NCI-H1436 treated with DMSO at 0.1 percent for 48 hours (cell line): ENCODE results near the gene ELK3.
"Not testable (repeated sequence)": the region's sequence is repeated elsewhere in the genome, so short reads cannot be mapped to it uniquely, and the experiment has no call there.

Source experiments
- DNase-seq: peaks from one replicate; lab custom pipeline; 2025; lab: John Stamatoyannopoulos, UW

ELK3 gene

DNA sequence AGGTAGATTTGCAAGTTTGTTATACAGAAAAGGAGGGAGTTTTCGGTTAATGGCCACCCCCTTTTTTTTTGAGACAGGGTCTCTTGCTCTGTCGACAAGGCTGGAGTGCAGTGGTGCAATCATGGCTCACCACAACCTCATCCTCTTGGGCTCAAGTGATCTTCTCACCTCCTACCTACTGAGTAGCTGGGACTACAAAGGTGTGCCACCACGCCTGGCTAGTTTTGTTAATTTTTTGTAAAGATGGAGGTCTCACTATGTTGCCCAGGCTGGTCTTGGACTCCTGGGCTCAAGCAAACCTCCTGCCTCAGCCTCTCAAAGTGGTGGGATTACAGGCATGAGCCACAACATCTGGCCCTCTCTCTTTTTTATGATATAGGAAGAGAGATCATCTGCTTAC, 111.5 kb downstream of the ELK3 start:
- no peak for DNase-seq

DNA sequence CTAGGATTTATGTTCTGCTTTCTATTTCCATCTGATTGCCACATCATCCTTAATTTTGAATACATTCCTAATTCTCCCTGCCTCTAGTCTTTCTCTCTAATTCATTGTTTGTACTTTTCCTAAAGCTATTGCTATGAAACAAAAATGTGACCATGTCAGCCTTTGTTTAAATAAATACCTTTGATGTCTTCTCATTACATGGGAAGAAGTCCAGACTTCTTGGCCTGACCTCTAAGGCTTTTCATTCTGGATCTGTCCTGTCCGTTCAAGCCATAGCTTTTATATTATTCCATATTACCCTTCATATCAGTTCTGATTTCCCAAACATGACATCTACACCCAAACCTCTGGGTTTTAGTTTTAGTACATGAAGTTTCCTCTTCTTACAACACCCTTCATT, 114.7 kb downstream of the ELK3 start:
- DNase-seq = no peak

DNA sequence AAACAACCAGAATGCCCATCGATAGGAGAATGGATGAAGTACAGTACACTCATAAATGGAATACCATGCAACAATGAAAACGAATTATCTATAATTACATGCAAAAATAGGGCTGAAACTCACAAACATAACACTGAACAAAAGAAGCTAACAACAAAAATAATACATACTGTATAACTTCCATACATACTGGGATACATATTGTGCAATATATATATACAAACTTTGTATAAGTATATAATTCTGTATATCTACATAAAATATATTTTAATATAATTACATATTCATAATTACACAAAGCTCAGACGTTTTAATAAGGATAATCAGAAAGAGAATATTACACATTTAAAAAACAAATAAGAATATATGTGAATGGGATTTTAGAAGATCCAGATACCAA, 115.9 kb downstream of the ELK3 start:
- no peak for DNase-seq

DNA sequence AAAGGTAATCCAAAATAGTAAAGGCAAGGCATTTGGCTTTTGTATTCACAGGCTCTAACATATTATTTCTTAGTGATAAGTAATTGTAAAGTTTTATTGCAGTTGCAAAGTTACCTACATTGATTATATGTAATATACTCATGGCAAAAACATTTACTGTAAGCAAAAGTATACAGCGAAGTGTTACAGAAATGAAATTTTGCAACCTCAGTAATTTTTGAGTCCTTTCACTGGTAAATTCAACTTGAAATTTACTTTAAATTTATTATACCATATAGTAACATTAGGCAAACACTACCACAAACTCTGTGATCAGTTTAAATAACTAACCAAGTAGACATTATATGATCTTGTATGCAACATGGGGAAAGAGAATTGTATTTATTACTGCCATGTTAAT, 117.0 kb downstream of the ELK3 start:
- DNase-seq = no peak

DNA sequence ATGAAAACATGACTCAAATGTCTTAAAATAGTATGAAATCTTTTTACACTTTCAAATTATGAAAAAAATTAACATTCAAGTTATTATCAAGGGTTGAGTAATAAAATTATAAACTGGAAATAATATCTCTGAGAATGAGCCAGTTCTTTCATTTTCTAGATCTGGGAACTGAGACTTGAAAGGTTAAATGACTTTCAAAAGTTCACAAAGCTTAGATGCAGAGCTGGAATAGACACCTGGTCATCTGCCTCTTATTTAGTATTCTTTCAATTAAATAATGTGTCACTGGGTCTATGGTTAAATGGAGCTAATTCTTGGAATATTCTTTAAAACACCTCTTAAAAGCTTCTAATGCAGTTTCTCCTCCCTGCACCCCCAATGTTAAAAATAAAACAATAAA, 119.4 kb downstream of the ELK3 start:
- no peak for DNase-seq

DNA sequence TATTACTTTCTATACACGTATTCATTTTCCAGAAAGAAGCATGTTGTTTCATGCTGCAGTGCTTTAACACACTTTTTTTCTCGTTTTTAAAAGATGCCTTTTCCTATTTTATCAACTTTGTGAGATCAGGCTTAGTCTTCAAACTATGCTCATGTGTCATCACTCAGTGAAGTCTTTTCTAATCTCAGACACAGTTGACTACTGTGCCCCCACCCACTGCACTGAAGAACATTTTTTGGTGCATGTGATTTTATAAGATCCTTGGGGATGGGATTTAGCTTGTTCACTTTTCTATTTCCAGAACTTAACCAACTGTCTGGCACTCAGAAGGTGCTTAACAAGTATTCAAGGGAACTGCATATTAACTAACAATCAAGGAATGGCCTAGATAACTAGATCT, 120.5 kb downstream of the ELK3 start:
- DNase-seq = no peak

DNA sequence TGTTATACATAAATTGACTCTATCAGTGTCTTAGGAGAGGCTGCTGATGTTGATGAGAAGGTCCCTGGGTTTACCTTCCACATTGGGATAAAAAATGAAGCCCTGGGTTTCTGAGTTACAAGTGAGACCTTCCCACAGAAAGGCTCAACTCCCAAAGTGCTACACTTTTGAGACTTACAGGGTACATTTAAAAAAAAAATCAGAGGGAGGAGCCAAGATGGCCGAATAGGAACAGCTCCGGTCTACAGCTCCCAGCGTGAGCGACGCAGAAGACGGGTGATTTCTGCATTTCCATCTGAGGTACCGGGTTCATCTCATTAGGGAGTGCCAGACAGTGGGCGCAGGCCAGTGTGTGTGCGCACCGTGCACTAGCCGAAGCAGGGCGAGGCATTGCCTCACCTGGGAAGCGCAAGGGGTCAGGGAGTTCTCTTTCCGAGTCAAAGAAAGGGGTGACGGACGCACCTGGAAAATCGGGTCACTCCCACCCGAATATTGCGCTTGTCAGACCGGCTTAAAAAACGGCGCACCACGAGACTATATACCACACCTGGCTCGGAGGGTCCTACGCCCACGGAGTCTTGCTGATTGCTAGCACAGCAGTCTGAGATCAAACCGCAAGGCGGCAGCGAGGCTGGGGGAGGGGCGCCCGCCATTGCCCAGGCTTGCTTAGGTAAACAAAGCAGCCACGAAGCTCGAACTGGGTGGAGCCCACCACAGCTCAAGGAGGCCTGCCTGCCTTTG, 121.7 kb downstream of the ELK3 start:
- not testable (repeated sequence) for DNase-seq

DNA sequence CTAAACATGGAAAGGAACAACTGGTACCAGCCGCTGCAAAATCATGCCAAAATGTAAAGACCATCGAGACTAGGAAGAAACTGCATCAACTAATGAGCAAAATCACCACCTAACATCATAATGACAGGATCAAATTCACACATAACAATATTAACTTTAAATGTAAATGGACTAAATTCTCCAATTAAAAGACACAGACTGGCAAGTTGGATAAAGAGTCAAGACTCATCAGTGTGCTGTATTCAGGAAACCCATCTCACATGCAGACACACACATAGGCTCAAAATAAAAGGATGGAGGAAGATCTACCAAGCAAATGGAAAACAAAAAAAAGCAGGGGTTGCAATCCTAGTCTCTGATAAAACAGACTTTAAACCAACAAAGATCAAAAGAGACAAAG, 123.6 kb downstream of the ELK3 start:
- not testable (repeated sequence) for DNase-seq
